ENCODE measurements around the gene WWOX. TPM values are rescaled to one million over a fixed set of nuclear protein-coding genes. Genes with fewer than 3 reads are reported as not detected.

The WWOX gene
- total RNA-seq, 2 donors from 2014 or later, result 33.8 to 82.5 TPM

DNA sequence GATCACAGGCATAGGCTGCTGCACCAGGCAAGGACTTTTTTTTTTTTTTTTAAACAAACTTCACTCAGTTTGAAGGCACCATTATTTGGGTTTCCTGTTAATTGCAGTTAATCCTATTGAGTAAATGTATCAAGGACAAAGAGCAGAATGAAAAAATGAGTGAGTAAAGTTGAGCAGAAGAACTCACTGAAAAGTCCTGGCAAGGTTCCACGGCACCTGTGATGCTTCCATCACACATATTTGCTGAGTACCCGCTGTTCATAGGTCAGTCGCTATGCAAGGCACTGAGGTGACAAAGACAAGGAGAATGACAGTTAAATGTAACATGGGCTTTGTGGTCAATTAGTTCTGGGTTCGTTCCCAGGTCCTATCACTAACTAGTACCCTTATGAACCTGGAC lies 831.1 kb downstream of the WWOX start:
- Histone ChIP-seq H3K36me3 (no peaks in the 10 kb centered on the region), H3K4me1 (ENCODE audit: control insufficient read depth in 1 of 2, low read depth in 2 of 2) (no peaks in the 10 kb centered on the region), H3K27ac (no peak overlapping the region), H3K4me3 (no peak overlapping the region), H3K27me3 (replicated peaks; ENCODE audit: insufficient read depth) (no peaks in the 10 kb centered on the region), H3K9me3 (no peaks in the 10 kb centered on the region)
- TF ChIP-seq, protein P1, sequence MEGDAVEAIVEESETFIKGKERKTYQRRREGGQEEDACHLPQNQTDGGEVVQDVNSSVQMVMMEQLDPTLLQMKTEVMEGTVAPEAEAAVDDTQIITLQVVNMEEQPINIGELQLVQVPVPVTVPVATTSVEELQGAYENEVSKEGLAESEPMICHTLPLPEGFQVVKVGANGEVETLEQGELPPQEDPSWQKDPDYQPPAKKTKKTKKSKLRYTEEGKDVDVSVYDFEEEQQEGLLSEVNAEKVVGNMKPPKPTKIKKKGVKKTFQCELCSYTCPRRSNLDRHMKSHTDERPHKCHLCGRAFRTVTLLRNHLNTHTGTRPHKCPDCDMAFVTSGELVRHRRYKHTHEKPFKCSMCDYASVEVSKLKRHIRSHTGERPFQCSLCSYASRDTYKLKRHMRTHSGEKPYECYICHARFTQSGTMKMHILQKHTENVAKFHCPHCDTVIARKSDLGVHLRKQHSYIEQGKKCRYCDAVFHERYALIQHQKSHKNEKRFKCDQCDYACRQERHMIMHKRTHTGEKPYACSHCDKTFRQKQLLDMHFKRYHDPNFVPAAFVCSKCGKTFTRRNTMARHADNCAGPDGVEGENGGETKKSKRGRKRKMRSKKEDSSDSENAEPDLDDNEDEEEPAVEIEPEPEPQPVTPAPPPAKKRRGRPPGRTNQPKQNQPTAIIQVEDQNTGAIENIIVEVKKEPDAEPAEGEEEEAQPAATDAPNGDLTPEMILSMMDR (IDR thresholded peaks at IDR 0.05), result no peak
- DNase-seq (ENCODE audit: low spot score), result no peak
- ATAC-seq (ENCODE audit: insufficient number of reproducible peaks, low FRiP score, low read depth), result no peak

DNA sequence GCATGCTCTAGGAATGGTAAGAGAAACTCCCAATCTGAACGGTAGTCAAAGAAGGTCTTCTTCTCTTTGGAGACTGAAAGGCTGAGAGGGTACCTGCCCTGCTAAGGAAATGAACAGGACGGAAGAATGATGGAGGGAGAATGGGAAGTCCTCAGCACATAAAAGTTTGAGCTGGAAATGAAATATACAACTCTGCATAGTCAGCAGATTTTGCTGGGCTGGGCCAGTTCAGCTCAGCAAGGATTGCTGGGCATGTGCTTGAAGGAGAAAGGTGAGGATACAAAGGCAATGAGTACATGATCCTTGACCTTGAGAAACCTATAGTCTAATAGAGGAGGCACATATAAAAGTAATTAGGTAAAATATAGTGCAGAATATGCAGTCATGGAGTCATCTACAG lies 831.8 kb downstream of the WWOX start:
- TF ChIP-seq, protein P1 (IDR thresholded peaks at IDR 0.05), result no peak
- Histone ChIP-seq H3K4me3 (no peak overlapping the region), H3K4me1 (ENCODE audit: control insufficient read depth in 1 of 2, low read depth in 2 of 2) (no peaks in the 10 kb centered on the region), H3K9me3 (no peaks in the 10 kb centered on the region), H3K27ac (no peak overlapping the region), H3K27me3 (replicated peaks; ENCODE audit: insufficient read depth) (no peaks in the 10 kb centered on the region), H3K36me3 (no peaks in the 10 kb centered on the region)
- no peak for DNase-seq (ENCODE audit: low spot score)
- no peak for ATAC-seq (ENCODE audit: insufficient number of reproducible peaks, low FRiP score, low read depth)

DNA sequence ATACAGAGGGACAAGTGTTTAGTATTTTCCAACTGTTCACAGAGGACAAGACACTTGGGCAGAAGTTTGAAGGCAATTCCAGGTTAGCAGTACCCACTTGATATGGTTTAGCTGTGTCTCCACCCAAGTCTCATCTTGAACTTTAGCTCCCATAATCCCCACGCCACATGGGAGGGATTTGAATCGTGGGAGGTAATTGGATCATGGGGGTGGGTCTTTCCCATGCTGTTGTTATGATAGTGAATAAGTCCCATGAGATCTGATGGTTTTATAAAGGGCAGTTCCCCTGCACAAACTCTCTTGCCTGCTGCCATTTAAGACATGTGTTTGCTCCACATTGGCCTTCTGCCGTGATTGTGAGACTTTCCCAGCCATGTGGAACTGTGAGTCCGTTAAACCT lies 832.2 kb downstream of the WWOX start:
- Histone ChIP-seq H3K4me3 (no peak overlapping the region), H3K36me3 (no peaks in the 10 kb centered on the region), H3K4me1 (ENCODE audit: control insufficient read depth in 1 of 2, low read depth in 2 of 2) (no peaks in the 10 kb centered on the region), H3K27ac (no peak overlapping the region), H3K9me3 (no peaks in the 10 kb centered on the region), H3K27me3 (replicated peaks; ENCODE audit: insufficient read depth) (no peaks in the 10 kb centered on the region)
- ATAC-seq (ENCODE audit: insufficient number of reproducible peaks, low FRiP score, low read depth) (no peak), DNase-seq (ENCODE audit: low spot score) (no peak)
- TF ChIP-seq, protein P1 (IDR thresholded peaks at IDR 0.05), result no peak

DNA sequence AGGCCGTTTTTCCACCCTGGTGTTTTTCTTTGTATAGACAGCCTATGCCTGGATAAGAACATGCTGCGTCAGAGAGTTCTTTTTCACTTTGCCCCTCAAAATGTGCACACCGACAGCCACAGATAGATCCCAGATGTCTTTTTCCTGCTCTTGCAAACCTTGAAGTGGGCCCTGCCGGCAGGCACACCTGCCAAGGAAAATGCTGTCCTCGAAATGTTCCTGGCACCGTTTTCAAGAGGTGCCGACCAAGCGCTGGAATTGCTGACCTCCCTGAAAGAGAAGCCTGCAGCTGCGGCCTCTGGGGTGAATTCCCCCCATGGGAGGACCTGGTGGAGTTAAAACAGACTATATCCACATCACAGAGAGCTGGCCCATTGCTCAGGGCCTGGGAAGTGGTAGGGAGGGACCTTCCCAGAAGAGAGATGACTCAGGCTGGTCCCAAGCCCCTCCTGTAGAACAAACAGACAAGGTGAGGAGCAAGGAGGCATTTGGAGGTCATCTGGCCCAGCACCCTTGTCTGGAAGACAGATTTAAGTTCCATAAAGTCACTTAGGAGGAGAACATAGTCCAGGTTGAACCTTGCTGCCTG lies 833.0 kb downstream of the WWOX start:
- ATAC-seq (ENCODE audit: insufficient number of reproducible peaks, low FRiP score, low read depth) (no peak), DNase-seq (ENCODE audit: low spot score) (no peak)
- TF ChIP-seq, protein P1 (IDR thresholded peaks at IDR 0.05), result no peak
- no peak overlapping the region for H3K27ac ChIP-seq
- H3K9me3 ChIP-seq, result no peaks in the 10 kb centered on the region
- no peaks in the 10 kb centered on the region for H3K36me3 ChIP-seq
- H3K27me3 ChIP-seq (replicated peaks; ENCODE audit: insufficient read depth), result no peaks in the 10 kb centered on the region
- H3K4me1 ChIP-seq (ENCODE audit: control insufficient read depth in 1 of 2, low read depth in 2 of 2), result no peaks in the 10 kb centered on the region
- no peak overlapping the region for H3K4me3 ChIP-seq

DNA sequence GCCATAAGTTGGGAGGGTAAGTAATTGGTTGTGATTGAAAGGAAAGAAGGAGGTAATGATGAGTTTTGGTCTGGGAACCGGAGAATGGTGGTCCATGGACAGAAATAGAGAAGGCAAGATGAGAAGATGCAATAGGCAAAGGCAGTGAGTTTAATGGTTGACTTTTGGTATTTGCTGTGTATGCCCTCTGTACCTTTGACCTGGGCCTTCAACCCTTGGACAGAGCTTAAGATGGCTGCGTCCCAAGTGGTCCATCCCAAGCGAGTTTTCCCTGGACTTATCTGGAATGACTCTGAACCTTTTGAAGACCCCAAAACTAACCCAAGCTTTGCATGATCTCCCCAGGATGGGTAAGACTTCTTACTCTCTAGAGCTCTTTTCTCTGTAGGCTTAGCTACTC lies 836.6 kb downstream of the WWOX start:
- H3K9me3 ChIP-seq, result no peaks in the 10 kb centered on the region
- TF ChIP-seq, protein P1 (IDR thresholded peaks at IDR 0.05), result no peak
- ATAC-seq (ENCODE audit: insufficient number of reproducible peaks, low FRiP score, low read depth) (no peak), DNase-seq (ENCODE audit: low spot score) (no peak)
- H3K27me3 ChIP-seq (replicated peaks; ENCODE audit: insufficient read depth), result no peaks in the 10 kb centered on the region
- H3K4me3 ChIP-seq, result no peak overlapping the region
- no peaks in the 10 kb centered on the region for H3K4me1 ChIP-seq (ENCODE audit: control insufficient read depth in 1 of 2, low read depth in 2 of 2)
- no peak overlapping the region for H3K27ac ChIP-seq
- no peaks in the 10 kb centered on the region for H3K36me3 ChIP-seq
